HG03135 (cell line): ENCODE data around the gene PRKAG1.
"Not testable (repeated sequence)": the region's sequence is repeated elsewhere in the genome, so short reads cannot be mapped to it uniquely, and the experiment has no call there.

Experiments used
- ATAC-seq: cut with Tn5 transposase; IDR thresholded peaks from one replicate; pipeline ENCODE4 v1.9.1; 2021; ENCODE audit warnings: mild to moderate bottlenecking, moderate library complexity; ENCODE audit not compliant: unreplicated experiment

The PRKAG1 gene

GRCh38 chr12:49018261-49019119 lies at the start of gene PRKAG1:
TSS of gene PRKAG1 (minus strand) at chr12:49018776. CDS start at chr12:49018740, 36 bp downstream.
- peak; percentile 90 for ATAC-seq

- ATAC-seq: no peak
Measured at GRCh38 chr12:49066120-49066519, 47.5 kb upstream of the PRKAG1 start.

DNA sequence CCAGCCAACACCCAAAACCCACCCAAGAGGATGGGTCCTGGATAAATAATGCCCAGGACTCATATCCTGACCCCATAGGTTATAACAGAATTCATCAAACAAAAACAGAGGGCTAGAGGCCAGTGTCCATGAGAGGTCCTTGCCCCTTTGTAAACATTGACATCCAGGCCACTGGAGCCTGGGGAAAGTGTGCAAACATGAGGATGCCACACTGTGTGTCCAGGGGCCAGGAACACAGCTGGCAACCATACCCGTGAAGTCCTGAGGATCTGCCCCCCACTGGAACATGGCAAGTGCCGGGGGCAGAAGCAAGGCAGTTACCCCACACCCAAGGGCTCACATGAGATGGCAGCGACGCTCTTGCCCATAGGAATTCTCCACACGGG lies 46.2 kb upstream of the PRKAG1 start:
- ATAC-seq: no peak

DNA sequence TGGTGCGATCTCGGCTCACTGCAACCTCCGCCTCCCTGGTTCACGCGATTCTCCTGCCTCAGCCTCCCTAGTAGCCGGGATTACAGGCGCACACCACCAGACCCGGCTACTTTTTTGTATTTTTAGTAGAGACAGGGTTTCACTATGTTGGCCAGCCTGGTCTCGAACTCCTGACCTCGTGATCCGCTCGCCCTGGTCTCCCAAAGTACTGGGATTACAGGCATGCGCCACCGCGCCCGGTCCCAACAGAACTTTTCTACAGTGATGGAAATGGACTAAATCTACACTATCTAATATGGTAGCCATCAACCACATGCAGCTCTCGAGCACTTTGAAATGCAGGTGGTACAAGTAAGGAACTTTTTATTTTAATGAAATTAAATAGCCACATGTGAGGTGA lies 43.3 kb upstream of the PRKAG1 start:
- ATAC-seq: not testable (repeated sequence)

DNA sequence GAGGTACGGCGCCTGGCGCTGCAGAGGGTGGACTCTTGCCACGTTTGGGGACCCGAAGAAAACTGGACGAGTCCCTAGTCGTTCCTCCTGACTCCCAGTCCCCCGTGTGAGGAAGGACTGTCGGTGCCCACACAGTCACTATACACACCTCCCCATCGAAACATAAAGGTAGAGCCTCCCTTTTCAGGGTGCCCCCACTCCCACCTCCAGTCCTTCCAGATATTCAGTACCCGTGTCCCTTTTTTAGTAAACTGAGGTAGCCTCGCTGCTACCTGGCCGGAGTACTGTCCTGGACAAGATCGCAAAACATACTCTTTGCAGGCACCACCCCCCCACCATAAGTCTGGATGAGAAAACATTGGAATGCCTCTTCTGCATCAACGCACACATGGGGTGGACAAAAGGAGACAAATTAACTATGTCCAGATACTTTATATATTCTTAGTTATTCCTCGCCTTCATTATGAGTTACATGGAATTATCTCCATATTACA lies 42.6 kb upstream of the PRKAG1 start:
- no peak for ATAC-seq

- ATAC-seq: peak; percentile 56
Measured at GRCh38 chr12:49060237-49061156, 41.9 kb upstream of the PRKAG1 start, which contains the start of gene KMT2D. TSS of gene KMT2D (minus strand) at chr12:49060794. CDS start at chr12:49055324, 5,470 bp downstream.

GRCh38 chr12:49059299-49060171 lies 41.0 kb upstream of the PRKAG1 start:
- ATAC-seq: peak; percentile 15

DNA sequence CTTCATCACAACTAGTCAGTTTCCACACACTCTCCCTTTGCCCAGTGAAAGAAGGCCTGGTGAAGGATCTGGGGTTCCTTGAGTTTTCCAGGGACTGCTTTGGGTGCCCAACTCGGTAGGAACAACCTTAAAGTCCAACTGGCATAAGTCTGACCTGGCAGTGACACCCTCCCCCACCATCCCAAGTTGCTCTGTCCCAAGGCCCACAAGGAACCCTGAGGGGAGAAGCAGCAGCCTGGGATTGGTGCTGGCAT lies 40.4 kb upstream of the PRKAG1 start:
- ATAC-seq: no peak

DNA sequence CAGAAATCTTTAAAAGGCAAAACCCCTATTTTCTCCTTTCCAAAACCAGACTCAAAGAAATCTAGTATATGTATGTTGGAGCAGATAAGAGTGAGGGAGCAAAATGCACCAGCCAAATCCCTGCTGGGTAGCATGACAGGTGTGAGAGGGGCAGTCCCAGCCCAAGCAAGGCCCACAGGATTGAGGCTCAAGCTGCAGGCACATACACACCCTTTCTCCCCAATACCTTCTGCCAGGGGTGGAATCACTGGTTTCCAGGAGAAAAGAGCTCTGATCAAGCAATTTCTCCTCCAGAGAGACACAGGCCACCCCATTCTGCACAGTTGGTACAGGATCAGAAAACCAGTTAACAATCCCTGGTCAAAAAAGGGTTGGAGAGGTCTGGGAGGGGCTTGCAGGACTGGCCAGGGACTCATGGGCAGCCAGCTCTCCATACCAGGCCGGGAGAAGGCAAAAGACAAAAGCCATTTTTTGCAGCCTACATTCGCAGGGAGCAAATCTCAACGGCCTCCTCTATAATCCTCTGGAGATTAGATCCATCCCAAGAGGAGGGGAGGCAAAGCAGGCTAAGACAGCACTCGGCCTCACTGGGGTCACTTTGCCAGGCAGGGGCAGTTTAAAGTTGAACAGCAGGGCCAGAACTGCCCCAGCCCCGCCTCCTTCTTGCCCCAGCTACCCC lies 39.9 kb upstream of the PRKAG1 start:
- ATAC-seq: no peak

DNA sequence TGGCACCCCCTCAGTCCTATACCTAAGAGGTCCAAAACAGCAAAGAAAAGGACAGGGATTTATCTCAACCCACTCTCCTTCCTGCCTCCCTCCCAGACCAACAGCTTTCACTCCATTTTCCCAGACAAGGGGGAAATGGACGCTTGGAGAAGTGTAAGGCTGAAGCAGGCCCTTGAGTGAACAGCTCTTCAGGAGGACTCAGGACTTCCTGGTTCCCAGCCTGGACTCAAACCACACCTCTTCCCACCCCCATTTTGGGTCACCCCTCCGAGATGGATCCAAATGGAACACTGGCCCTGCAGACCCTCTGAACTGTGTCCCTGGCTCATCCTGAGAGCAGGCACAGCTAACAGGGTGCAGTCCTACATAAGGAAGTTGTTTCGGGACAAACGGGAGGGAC lies 39.3 kb upstream of the PRKAG1 start:
- ATAC-seq: no peak

- peak; percentile 48 for ATAC-seq
Measured at GRCh38 chr12:49055978-49056754, 37.6 kb upstream of the PRKAG1 start.

- no peak for ATAC-seq
Measured at GRCh38 chr12:49055092-49055491, 36.5 kb upstream of the PRKAG1 start.

- ATAC-seq: no peak
Measured at GRCh38 chr12:49054524-49054923, 35.9 kb upstream of the PRKAG1 start.

- ATAC-seq: no peak
Measured at GRCh38 chr12:49054096-49054495, 35.5 kb upstream of the PRKAG1 start.

DNA sequence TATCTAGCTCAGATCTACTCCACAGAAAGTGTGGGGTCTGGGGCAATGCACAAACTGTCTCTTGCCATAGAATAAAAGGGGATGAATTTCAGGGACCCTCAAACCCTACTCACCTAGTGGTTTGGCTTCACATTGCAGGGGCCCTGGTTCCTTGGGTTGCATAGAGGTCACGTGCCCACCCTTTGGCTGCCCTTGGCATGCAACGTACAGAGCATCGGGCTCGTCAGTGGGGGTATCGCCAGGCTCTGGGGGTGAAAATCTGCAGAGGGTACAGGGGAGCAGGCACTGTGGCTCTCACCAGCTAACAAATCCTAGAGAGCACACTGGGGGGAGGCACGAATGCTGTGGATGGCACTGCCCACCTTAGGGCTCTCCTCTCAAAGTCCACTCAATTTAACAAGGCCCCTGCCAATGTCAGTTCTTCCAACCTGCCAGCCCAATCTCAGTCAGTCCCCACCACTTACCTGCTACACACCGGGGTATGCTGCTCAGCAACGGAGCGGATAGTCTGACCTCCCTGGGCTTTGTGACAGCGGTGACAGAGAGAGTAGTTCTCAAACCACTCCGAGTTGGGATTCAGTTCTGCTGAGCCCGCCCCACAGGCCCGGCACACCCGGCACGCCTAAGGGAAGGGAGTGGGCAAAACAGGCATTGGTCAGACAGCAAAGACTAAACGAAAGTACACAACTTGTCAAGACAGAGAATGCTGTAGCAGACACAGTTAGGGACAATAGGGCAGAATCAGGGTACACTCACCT lies 34.1 kb upstream of the PRKAG1 start:
- ATAC-seq: no peak

- ATAC-seq: no peak
Measured at GRCh38 chr12:49051777-49052438, 33.3 kb upstream of the PRKAG1 start.

GRCh38 chr12:49051373-49051764 lies 32.8 kb upstream of the PRKAG1 start:
- ATAC-seq: no peak
